ENCODE results near the gene RAB1B.
A peak's percentile ranks its signal among the peaks of the same experiment; 100 is the strongest.
"Not testable (repeated sequence)": the region's sequence is repeated elsewhere in the genome, so short reads cannot be mapped to it uniquely, and the experiment has no call there.

Gene RAB1B

GRCh38 chr11:66275396-66275795 is 7.0 kb downstream of the RAB1B start:
- no peaks in the 10 kb centered on the region for H3K27me3 ChIP-seq (replicated peaks)
- no peak for DNase-seq
- H3K27ac ChIP-seq, result no peak overlapping the region
- in situ Hi-C loops (cut with HindIII; ENCODE audit: low pct_ligation_motif_present, low sequenced_read_pairs), result no loop called here
- TF ChIP-seq CTCF (IDR thresholded peaks at IDR 0.05; ENCODE audit: low read depth, low read length, missing control alignments), result no peak
- no peak overlapping the region for H3K4me3 ChIP-seq (ENCODE audit: low read depth, low read length)
- H3K36me3 ChIP-seq (replicated peaks), result peaks cover 40% of the 10 kb centered on the region

DNA sequence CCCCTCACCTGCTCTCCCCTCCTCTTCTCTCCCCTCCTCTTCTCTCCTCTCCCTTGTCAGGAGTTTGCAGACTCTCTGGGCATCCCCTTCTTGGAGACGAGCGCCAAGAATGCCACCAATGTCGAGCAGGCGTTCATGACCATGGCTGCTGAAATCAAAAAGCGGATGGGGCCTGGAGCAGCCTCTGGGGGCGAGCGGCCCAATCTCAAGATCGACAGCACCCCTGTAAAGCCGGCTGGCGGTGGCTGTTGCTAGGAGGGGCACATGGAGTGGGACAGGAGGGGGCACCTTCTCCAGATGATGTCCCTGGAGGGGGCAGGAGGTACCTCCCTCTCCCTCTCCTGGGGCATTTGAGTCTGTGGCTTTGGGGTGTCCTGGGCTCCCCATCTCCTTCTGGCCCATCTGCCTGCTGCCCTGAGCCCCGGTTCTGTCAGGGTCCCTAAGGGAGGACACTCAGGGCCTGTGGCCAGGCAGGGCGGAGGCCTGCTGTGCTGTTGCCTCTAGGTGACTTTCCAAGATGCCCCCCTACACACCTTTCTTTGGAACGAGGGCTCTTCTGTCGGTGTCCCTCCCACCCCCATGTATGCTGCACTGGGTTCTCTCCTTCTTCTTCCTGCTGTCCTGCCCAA is 7.7 kb downstream of the RAB1B start:
- Histone ChIP-seq H3K4me3 (ENCODE audit: low read depth, low read length) (no peak overlapping the region), H3K27ac (no peak overlapping the region), H3K36me3 (replicated peaks) (peaks cover 40% of the 10 kb centered on the region), H3K27me3 (replicated peaks) (no peaks in the 10 kb centered on the region)
- in situ Hi-C loops (cut with HindIII; ENCODE audit: low pct_ligation_motif_present, low sequenced_read_pairs), result no loop called here
- no peak for DNase-seq
- TF ChIP-seq CTCF (IDR thresholded peaks at IDR 0.05; ENCODE audit: low read depth, low read length, missing control alignments), result no peak

DNA sequence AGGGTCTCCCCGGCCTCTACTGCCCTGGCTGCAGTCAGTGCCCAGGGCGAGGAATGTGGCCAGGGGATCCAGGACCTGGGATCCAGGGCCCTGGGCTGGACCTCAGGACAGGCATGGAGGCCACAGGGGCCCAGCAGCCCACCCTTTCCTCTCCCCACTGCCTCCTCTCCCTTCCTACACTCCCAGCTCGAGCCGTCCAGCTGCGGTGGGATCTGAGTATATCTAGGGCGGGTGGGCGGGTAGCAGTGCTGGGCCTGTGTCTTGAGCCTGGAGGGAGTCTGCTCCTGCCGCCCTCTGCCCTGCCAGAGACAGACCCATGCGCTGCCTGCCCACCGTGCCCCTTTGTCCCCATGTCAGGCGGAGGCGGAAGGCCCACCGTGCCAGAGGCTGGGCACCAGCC is 8.2 kb downstream of the RAB1B start:
- H3K27ac ChIP-seq; H3K4me3 ChIP-seq (ENCODE audit: low read depth, low read length); in situ Hi-C loops (cut with HindIII; ENCODE audit: low pct_ligation_motif_present, low sequenced_read_pairs); DNase-seq; H3K27me3 ChIP-seq (replicated peaks): not testable (repeated sequence)
- H3K36me3 ChIP-seq (replicated peaks), result peaks cover 40% of the 10 kb centered on the region

GRCh38 chr11:66277064-66277463 is 8.6 kb downstream of the RAB1B start:
- H3K27me3 ChIP-seq (replicated peaks); H3K27ac ChIP-seq; DNase-seq; H3K4me3 ChIP-seq (ENCODE audit: low read depth, low read length); in situ Hi-C loops (cut with HindIII; ENCODE audit: low pct_ligation_motif_present, low sequenced_read_pairs): not testable (repeated sequence)
- H3K36me3 ChIP-seq (replicated peaks), result peaks cover 36% of the 10 kb centered on the region

- Histone ChIP-seq H3K27me3 (replicated peaks) (no peaks in the 10 kb centered on the region), H3K27ac (no peak within 1 kb of the TSS), H3K36me3 (replicated peaks) (peaks cover 29% of the 10 kb centered on the region), H3K4me3 (ENCODE audit: low read depth, low read length) (no peak within 1 kb of the TSS)
- DNase-seq, result no peak
- in situ Hi-C loops (cut with HindIII; ENCODE audit: low pct_ligation_motif_present, low sequenced_read_pairs), result no loop called here
- TF ChIP-seq CTCF (IDR thresholded peaks at IDR 0.05; ENCODE audit: low read depth, low read length, missing control alignments), result no peak
These were observed 9.3 kb downstream of the RAB1B start, which contains the start of gene CNIH2 for GRCh38 chr11:66277471-66278362. Gene CNIH2 (plus strand): TSS chr11:66278175. CDS start chr11:66278457, 282 bp downstream.

DNA sequence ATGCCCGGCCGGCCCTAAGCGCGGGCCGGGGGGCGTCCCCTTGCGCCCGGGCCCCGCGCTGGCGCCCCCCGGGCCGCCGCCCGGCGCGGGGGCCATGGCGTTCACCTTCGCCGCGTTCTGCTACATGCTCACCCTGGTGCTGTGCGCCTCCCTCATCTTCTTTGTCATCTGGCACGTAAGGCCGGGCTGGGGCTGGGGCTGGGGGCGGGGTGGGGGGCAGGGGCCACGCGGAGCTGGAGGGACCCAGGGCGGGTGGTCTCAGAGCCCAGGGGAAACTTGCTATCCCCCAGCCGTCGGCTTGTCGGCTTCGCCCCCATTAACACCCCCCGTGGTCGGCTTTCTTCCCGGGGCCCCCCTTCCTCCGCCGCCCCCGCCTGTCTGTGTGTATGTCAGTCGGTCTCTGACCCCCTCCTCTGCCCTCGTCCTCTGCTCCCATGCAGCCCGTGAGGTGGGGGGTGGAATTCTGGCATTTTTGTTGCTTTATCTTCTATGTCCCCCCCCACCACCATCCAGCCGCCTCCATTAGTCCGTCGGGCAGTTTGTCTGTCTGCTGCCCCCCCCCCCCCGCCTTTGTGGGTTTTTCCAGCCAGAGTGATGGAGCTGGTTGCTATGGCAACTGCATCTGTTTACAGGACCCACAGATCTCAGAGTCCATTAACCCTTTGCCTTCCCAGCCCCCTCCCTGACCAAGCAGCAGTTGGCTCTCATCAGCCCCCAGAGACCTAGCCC is 10.1 kb downstream of the RAB1B start:
- Histone ChIP-seq H3K4me3 (ENCODE audit: low read depth, low read length) (no peak overlapping the region), H3K27ac (no peak overlapping the region), H3K27me3 (replicated peaks) (no peaks in the 10 kb centered on the region), H3K36me3 (replicated peaks) (peaks cover 24% of the 10 kb centered on the region)
- DNase-seq, result peak; percentile 48
- TF ChIP-seq CTCF (IDR thresholded peaks at IDR 0.05; ENCODE audit: low read depth, low read length, missing control alignments), result no peak
- in situ Hi-C loops (cut with HindIII; ENCODE audit: low pct_ligation_motif_present, low sequenced_read_pairs), result no loop called here

All from brain microvascular endothelial cell (primary cell).